ENCODE data around the gene VMP1.

The VMP1 gene

DNA sequence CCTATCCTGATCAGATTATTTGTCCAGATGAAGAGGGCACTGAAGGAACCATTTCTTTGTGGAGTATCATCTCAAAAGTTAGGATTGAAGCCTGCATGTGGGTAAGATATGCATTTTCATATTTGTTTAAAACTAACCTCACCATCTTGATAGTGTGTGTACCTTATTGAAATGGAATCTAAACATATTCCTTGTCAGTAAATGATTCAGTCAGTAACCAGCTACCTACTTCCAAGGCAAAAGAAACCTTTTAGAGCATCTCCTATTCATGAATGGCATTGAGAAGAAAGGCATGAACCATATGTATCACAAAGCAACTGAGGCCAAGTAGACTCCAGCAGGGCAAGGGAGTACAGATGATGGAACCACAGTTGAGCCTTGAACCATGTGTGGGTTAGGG, 57.6 kb downstream of the VMP1 start:
- H2BK120ac ChIP-seq (ENCODE audit: low read depth, low read length) = no peak overlapping the region
- no peaks in the 10 kb centered on the region for H3K79me2 ChIP-seq (ENCODE audit: control insufficient read depth, insufficient read depth, low read length)
- H3K9ac ChIP-seq (ENCODE audit: low read length) = no peak overlapping the region
- no peaks in the 10 kb centered on the region for H3K27me3 ChIP-seq (ENCODE audit: insufficient read depth, low read length, poor library complexity)
- H3K36me3 ChIP-seq (ENCODE audit: control insufficient read depth, insufficient read depth, low read length) = no peaks in the 10 kb centered on the region
- H3K23ac ChIP-seq (ENCODE audit: low read length) = no peak overlapping the region
- no peak overlapping the region for H4K5ac ChIP-seq (ENCODE audit: low read length)
- H3K4me1 ChIP-seq (ENCODE audit: control insufficient read depth, low read depth, low read length) = peaks cover 3% of the 10 kb centered on the region
- no peak overlapping the region for H3K4me2 ChIP-seq (ENCODE audit: low read length)
- H2BK5ac ChIP-seq (ENCODE audit: low read length) = no peak overlapping the region
- H2AK5ac ChIP-seq (ENCODE audit: low read length) = no peak overlapping the region
- no peak overlapping the region for H4K8ac ChIP-seq (ENCODE audit: low read depth, low read length)
- no peak overlapping the region for H3K27ac ChIP-seq (ENCODE audit: low read depth, low read length)
- H3K4ac ChIP-seq (ENCODE audit: low read depth, low read length) = no peak overlapping the region
- H2BK15ac ChIP-seq (replicated peaks; ENCODE audit: low read depth) = no peak overlapping the region
- H3K56ac ChIP-seq (ENCODE audit: low read length) = no peak overlapping the region
- no peak for DNase-seq
- no peaks in the 10 kb centered on the region for H3K79me1 ChIP-seq (ENCODE audit: low read length)
- H3K4me3 ChIP-seq (ENCODE audit: low read length) = no peak overlapping the region
- H3K18ac ChIP-seq (ENCODE audit: low read length) = no peak overlapping the region

DNA sequence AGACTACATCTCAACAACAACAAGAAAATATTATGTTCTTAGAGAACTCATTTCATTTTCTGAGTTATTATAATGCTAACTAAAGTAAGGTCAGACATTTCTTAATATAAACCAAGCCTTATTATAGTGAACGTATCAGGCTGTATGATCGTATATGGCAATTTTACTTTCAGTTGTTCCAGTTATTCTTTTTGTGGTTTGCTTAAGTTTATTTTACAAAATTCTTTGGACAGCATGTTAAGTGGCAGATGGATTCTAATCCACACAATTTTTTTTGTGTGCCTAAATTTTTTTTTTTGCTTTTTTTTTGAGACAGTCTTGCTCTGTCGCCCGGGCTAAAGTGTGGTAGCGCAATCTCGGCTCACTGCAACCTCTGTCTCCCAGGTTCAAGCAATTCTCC, 59.0 kb downstream of the VMP1 start:
- Histone ChIP-seq H2BK120ac (ENCODE audit: low read depth, low read length) (no peak overlapping the region), H3K4me2 (ENCODE audit: low read length) (no peak overlapping the region), H3K4me3 (ENCODE audit: low read length) (no peak overlapping the region), H4K8ac (ENCODE audit: low read depth, low read length) (no peak overlapping the region), H3K4me1 (ENCODE audit: control insufficient read depth, low read depth, low read length) (peaks cover 1% of the 10 kb centered on the region), H2BK15ac (replicated peaks; ENCODE audit: low read depth) (no peak overlapping the region), H2BK5ac (ENCODE audit: low read length) (no peak overlapping the region), H3K36me3 (ENCODE audit: control insufficient read depth, insufficient read depth, low read length) (no peaks in the 10 kb centered on the region), H3K79me1 (ENCODE audit: low read length) (no peaks in the 10 kb centered on the region), H3K23ac (ENCODE audit: low read length) (no peak overlapping the region), H3K18ac (ENCODE audit: low read length) (no peak overlapping the region), H3K27ac (ENCODE audit: low read depth, low read length) (no peak overlapping the region), H4K5ac (ENCODE audit: low read length) (no peak overlapping the region), H3K56ac (ENCODE audit: low read length) (no peak overlapping the region), H3K27me3 (ENCODE audit: insufficient read depth, low read length, poor library complexity) (no peaks in the 10 kb centered on the region), H3K79me2 (ENCODE audit: control insufficient read depth, insufficient read depth, low read length) (no peaks in the 10 kb centered on the region), H3K9ac (ENCODE audit: low read length) (no peak overlapping the region), H3K4ac (ENCODE audit: low read depth, low read length) (no peak overlapping the region), H2AK5ac (ENCODE audit: low read length) (no peak overlapping the region)
- DNase-seq = no peak
- no CpG with 5 or more reads among the region's 6 CpGs for WGBS (ENCODE audit: extremely low coverage, insufficient coverage, low lambda C conversion rate)

GRCh38 chr17:59767176-59767575, 59.7 kb downstream of the VMP1 start:
- H3K18ac ChIP-seq (ENCODE audit: low read length) = no peak overlapping the region
- H3K79me2 ChIP-seq (ENCODE audit: control insufficient read depth, insufficient read depth, low read length) = no peaks in the 10 kb centered on the region
- no peak overlapping the region for H2AK5ac ChIP-seq (ENCODE audit: low read length)
- no peaks in the 10 kb centered on the region for H3K27me3 ChIP-seq (ENCODE audit: insufficient read depth, low read length, poor library complexity)
- no peaks in the 10 kb centered on the region for H3K36me3 ChIP-seq (ENCODE audit: control insufficient read depth, insufficient read depth, low read length)
- H3K56ac ChIP-seq (ENCODE audit: low read length) = no peak overlapping the region
- no peak overlapping the region for H4K5ac ChIP-seq (ENCODE audit: low read length)
- no peak overlapping the region for H3K4ac ChIP-seq (ENCODE audit: low read depth, low read length)
- no peak overlapping the region for H3K27ac ChIP-seq (ENCODE audit: low read depth, low read length)
- no peak overlapping the region for H3K4me3 ChIP-seq (ENCODE audit: low read length)
- H3K4me2 ChIP-seq (ENCODE audit: low read length) = no peak overlapping the region
- H3K79me1 ChIP-seq (ENCODE audit: low read length) = no peaks in the 10 kb centered on the region
- no peak overlapping the region for H3K9ac ChIP-seq (ENCODE audit: low read length)
- H3K23ac ChIP-seq (ENCODE audit: low read length) = no peak overlapping the region
- no peak overlapping the region for H2BK5ac ChIP-seq (ENCODE audit: low read length)
- DNase-seq = no peak
- H2BK120ac ChIP-seq (ENCODE audit: low read depth, low read length) = no peak overlapping the region
- H2BK15ac ChIP-seq (replicated peaks; ENCODE audit: low read depth) = no peak overlapping the region
- H4K8ac ChIP-seq (ENCODE audit: low read depth, low read length) = no peak overlapping the region
- H3K4me1 ChIP-seq (ENCODE audit: control insufficient read depth, low read depth, low read length) = no peaks in the 10 kb centered on the region

GRCh38 chr17:59769887-59770286, 62.4 kb downstream of the VMP1 start:
- no peaks in the 10 kb centered on the region for H3K79me2 ChIP-seq (ENCODE audit: control insufficient read depth, insufficient read depth, low read length)
- no peaks in the 10 kb centered on the region for H3K27me3 ChIP-seq (ENCODE audit: insufficient read depth, low read length, poor library complexity)
- H4K5ac ChIP-seq (ENCODE audit: low read length) = no peak overlapping the region
- H3K4me3 ChIP-seq (ENCODE audit: low read length) = no peak overlapping the region
- no peak overlapping the region for H3K18ac ChIP-seq (ENCODE audit: low read length)
- no peak overlapping the region for H3K56ac ChIP-seq (ENCODE audit: low read length)
- H3K27ac ChIP-seq (ENCODE audit: low read depth, low read length) = no peak overlapping the region
- no peaks in the 10 kb centered on the region for H3K79me1 ChIP-seq (ENCODE audit: low read length)
- H3K4me2 ChIP-seq (ENCODE audit: low read length) = no peak overlapping the region
- no peak for DNase-seq
- no CpG with 5 or more reads among the region's 1 CpG for WGBS (ENCODE audit: extremely low coverage, insufficient coverage, low lambda C conversion rate)
- no peak overlapping the region for H2BK120ac ChIP-seq (ENCODE audit: low read depth, low read length)
- no peak overlapping the region for H3K9ac ChIP-seq (ENCODE audit: low read length)
- no peak overlapping the region for H3K4ac ChIP-seq (ENCODE audit: low read depth, low read length)
- no peak overlapping the region for H2AK5ac ChIP-seq (ENCODE audit: low read length)
- no peaks in the 10 kb centered on the region for H3K36me3 ChIP-seq (ENCODE audit: control insufficient read depth, insufficient read depth, low read length)
- no peak overlapping the region for H4K8ac ChIP-seq (ENCODE audit: low read depth, low read length)
- no peak overlapping the region for H3K23ac ChIP-seq (ENCODE audit: low read length)
- H3K4me1 ChIP-seq (ENCODE audit: control insufficient read depth, low read depth, low read length) = no peaks in the 10 kb centered on the region
- no peak overlapping the region for H2BK15ac ChIP-seq (replicated peaks; ENCODE audit: low read depth)
- H2BK5ac ChIP-seq (ENCODE audit: low read length) = no peak overlapping the region

GRCh38 chr17:59771093-59771492, 63.6 kb downstream of the VMP1 start:
- Histone ChIP-seq H3K27me3 (ENCODE audit: insufficient read depth, low read length, poor library complexity) (no peaks in the 10 kb centered on the region), H2BK5ac (ENCODE audit: low read length) (no peak overlapping the region), H3K56ac (ENCODE audit: low read length) (no peak overlapping the region), H3K36me3 (ENCODE audit: control insufficient read depth, insufficient read depth, low read length) (no peaks in the 10 kb centered on the region), H3K79me2 (ENCODE audit: control insufficient read depth, insufficient read depth, low read length) (no peaks in the 10 kb centered on the region), H3K18ac (ENCODE audit: low read length) (no peak overlapping the region), H3K4me2 (ENCODE audit: low read length) (no peak overlapping the region), H3K9ac (ENCODE audit: low read length) (no peak overlapping the region), H3K4me1 (ENCODE audit: control insufficient read depth, low read depth, low read length) (no peaks in the 10 kb centered on the region), H2BK120ac (ENCODE audit: low read depth, low read length) (no peak overlapping the region), H4K8ac (ENCODE audit: low read depth, low read length) (no peak overlapping the region), H2BK15ac (replicated peaks; ENCODE audit: low read depth) (no peak overlapping the region), H3K4me3 (ENCODE audit: low read length) (no peak overlapping the region), H4K5ac (ENCODE audit: low read length) (no peak overlapping the region), H3K79me1 (ENCODE audit: low read length) (no peaks in the 10 kb centered on the region), H2AK5ac (ENCODE audit: low read length) (no peak overlapping the region), H3K4ac (ENCODE audit: low read depth, low read length) (no peak overlapping the region), H3K27ac (ENCODE audit: low read depth, low read length) (no peak overlapping the region), H3K23ac (ENCODE audit: low read length) (no peak overlapping the region)
- WGBS (ENCODE audit: extremely low coverage, insufficient coverage, low lambda C conversion rate) = no CpG with 5 or more reads among the region's 2 CpGs
- no peak for DNase-seq

DNA sequence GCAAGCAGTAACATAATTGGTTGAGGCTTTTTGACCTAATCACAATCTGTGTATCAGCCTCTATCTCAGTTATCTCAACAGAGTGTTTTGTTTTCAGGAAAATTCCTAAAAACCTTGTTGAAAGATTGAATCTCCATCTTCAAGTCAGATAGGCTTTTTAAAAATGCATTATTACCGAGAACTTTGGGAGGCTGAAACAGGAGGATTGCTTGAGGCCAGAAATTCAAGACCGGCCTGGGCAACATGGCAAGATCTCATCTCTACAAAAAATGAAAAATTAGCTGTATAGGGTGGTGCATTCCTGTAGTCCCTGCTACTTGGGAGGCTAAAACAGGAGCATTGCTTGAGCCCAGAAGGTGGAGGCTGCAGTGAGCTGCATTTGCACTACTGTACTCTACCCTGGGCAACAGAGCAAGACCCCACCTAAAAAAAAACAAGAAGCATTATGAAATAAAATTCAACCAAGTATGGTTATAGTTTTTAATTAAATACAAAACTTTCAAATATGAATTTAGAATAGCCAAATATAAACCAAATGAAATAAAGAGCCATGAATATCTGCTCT, 68.4 kb downstream of the VMP1 start:
- DNase-seq = no peak
- no peak overlapping the region for H3K27ac ChIP-seq (ENCODE audit: low read depth, low read length)

More for the DNA sequence above, 68.4 kb downstream of the VMP1 start:
- Histone ChIP-seq H3K79me1 (ENCODE audit: low read length) (no peaks in the 10 kb centered on the region), H4K8ac (ENCODE audit: low read depth, low read length) (no peak overlapping the region), H3K23ac (ENCODE audit: low read length) (no peak overlapping the region), H2BK15ac (replicated peaks; ENCODE audit: low read depth) (no peak overlapping the region), H3K9ac (ENCODE audit: low read length) (no peak overlapping the region), H2BK120ac (ENCODE audit: low read depth, low read length) (no peak overlapping the region), H2BK5ac (ENCODE audit: low read length) (no peak overlapping the region), H3K4me3 (ENCODE audit: low read length) (no peak overlapping the region), H3K18ac (ENCODE audit: low read length) (no peak overlapping the region), H3K4ac (ENCODE audit: low read depth, low read length) (no peak overlapping the region), H3K27me3 (ENCODE audit: insufficient read depth, low read length, poor library complexity) (no peaks in the 10 kb centered on the region), H3K4me2 (ENCODE audit: low read length) (no peak overlapping the region), H3K4me1 (ENCODE audit: control insufficient read depth, low read depth, low read length) (no peaks in the 10 kb centered on the region), H3K79me2 (ENCODE audit: control insufficient read depth, insufficient read depth, low read length) (no peaks in the 10 kb centered on the region), H4K5ac (ENCODE audit: low read length) (no peak overlapping the region), H3K36me3 (ENCODE audit: control insufficient read depth, insufficient read depth, low read length) (no peaks in the 10 kb centered on the region), H2AK5ac (ENCODE audit: low read length) (no peak overlapping the region), H3K56ac (ENCODE audit: low read length) (no peak overlapping the region)
- no CpG with 5 or more reads among the region's 2 CpGs for WGBS (ENCODE audit: extremely low coverage, insufficient coverage, low lambda C conversion rate)
